ENCODE results near the gene GJE1.
"Not testable (repeated sequence)": the region's sequence is repeated elsewhere in the genome, so short reads cannot be mapped to it uniquely, and the experiment has no call there.

The GJE1 gene

GRCh38 chr6:142152746-142153145, 20.0 kb downstream of the GJE1 start:
- no peak for TF ChIP-seq ZNF274 (IDR thresholded peaks at IDR 0.05; ENCODE audit: low read depth, low read length)
- no peak overlapping the region for H3K4me3 ChIP-seq (ENCODE audit: low read length)

GRCh38 chr6:142153196-142153595, 20.5 kb downstream of the GJE1 start:
- no peak for TF ChIP-seq ZNF274 (IDR thresholded peaks at IDR 0.05; ENCODE audit: low read depth, low read length)
- H3K4me3 ChIP-seq (ENCODE audit: low read length): no peak overlapping the region

- no peak overlapping the region for H3K4me3 ChIP-seq (ENCODE audit: low read length)
- no peak for TF ChIP-seq ZNF274 (IDR thresholded peaks at IDR 0.05; ENCODE audit: low read depth, low read length)
Measured at GRCh38 chr6:142154336-142154735, 21.6 kb downstream of the GJE1 start.

- no peak overlapping the region for H3K4me3 ChIP-seq (ENCODE audit: low read length)
- no peak for TF ChIP-seq ZNF274 (IDR thresholded peaks at IDR 0.05; ENCODE audit: low read depth, low read length)
Measured at GRCh38 chr6:142155091-142155490, 22.4 kb downstream of the GJE1 start.

- H3K4me3 ChIP-seq (ENCODE audit: low read length): no peak overlapping the region
- TF ChIP-seq ZNF274 (IDR thresholded peaks at IDR 0.05; ENCODE audit: low read depth, low read length): no peak
Measured at GRCh38 chr6:142155895-142156757, 23.4 kb downstream of the GJE1 start.

- not testable (repeated sequence) for H3K4me3 ChIP-seq (ENCODE audit: low read length)
Measured at GRCh38 chr6:142156758-142157068, 24.0 kb downstream of the GJE1 start.

GRCh38 chr6:142162780-142163179, 30.1 kb downstream of the GJE1 start:
- no peak for TF ChIP-seq ZNF274 (IDR thresholded peaks at IDR 0.05; ENCODE audit: low read depth, low read length)
- H3K4me3 ChIP-seq (ENCODE audit: low read length): no peak overlapping the region

- no peak overlapping the region for H3K4me3 ChIP-seq (ENCODE audit: low read length)
- no peak for TF ChIP-seq ZNF274 (IDR thresholded peaks at IDR 0.05; ENCODE audit: low read depth, low read length)
Measured at GRCh38 chr6:142165227-142165626, 32.5 kb downstream of the GJE1 start.

GRCh38 chr6:142167071-142167470, 34.3 kb downstream of the GJE1 start:
- no peak for TF ChIP-seq ZNF274 (IDR thresholded peaks at IDR 0.05; ENCODE audit: low read depth, low read length)
- no peak overlapping the region for H3K4me3 ChIP-seq (ENCODE audit: low read length)

GRCh38 chr6:142167486-142167885, 34.8 kb downstream of the GJE1 start:
- no peak for TF ChIP-seq ZNF274 (IDR thresholded peaks at IDR 0.05; ENCODE audit: low read depth, low read length)
- no peak overlapping the region for H3K4me3 ChIP-seq (ENCODE audit: low read length)

- no peak for TF ChIP-seq ZNF274 (IDR thresholded peaks at IDR 0.05; ENCODE audit: low read depth, low read length)
Measured at GRCh38 chr6:142171351-142171750, 38.6 kb downstream of the GJE1 start.

GRCh38 chr6:142172758-142173157, 40.0 kb downstream of the GJE1 start:
- no peak overlapping the region for H3K4me3 ChIP-seq (ENCODE audit: low read length)

More at GRCh38 chr6:142171351-142171750, 38.6 kb downstream of the GJE1 start:
- H3K4me3 ChIP-seq (ENCODE audit: low read length): no peak overlapping the region

GRCh38 chr6:142173980-142174379, 41.3 kb downstream of the GJE1 start:
- no peak for TF ChIP-seq ZNF274 (IDR thresholded peaks at IDR 0.05; ENCODE audit: low read depth, low read length)
- no peak overlapping the region for H3K4me3 ChIP-seq (ENCODE audit: low read length)

More at GRCh38 chr6:142172758-142173157, 40.0 kb downstream of the GJE1 start:
- TF ChIP-seq ZNF274 (IDR thresholded peaks at IDR 0.05; ENCODE audit: low read depth, low read length): no peak

- H3K4me3 ChIP-seq (ENCODE audit: low read length): no peak overlapping the region
- TF ChIP-seq ZNF274 (IDR thresholded peaks at IDR 0.05; ENCODE audit: low read depth, low read length): no peak
Measured at GRCh38 chr6:142174703-142175102, 42.0 kb downstream of the GJE1 start.

- TF ChIP-seq ZNF274 (IDR thresholded peaks at IDR 0.05; ENCODE audit: low read depth, low read length): no peak
- no peak overlapping the region for H3K4me3 ChIP-seq (ENCODE audit: low read length)
Measured at GRCh38 chr6:142178129-142178528, 45.4 kb downstream of the GJE1 start.

GRCh38 chr6:142182004-142182403, 49.3 kb downstream of the GJE1 start:
- TF ChIP-seq ZNF274 (IDR thresholded peaks at IDR 0.05; ENCODE audit: low read depth, low read length): no peak
- no peak overlapping the region for H3K4me3 ChIP-seq (ENCODE audit: low read length)
